Inferior parietal cortex (tissue), 1 donor: ENCODE results near the gene RNF220.

Source experiments
- DNase-seq: peaks from one replicate; pipeline ENCODE4 v3.0.0-alpha.2; 2016; ENCODE audit errors: extremely low spot score

RNF220 gene

DNA sequence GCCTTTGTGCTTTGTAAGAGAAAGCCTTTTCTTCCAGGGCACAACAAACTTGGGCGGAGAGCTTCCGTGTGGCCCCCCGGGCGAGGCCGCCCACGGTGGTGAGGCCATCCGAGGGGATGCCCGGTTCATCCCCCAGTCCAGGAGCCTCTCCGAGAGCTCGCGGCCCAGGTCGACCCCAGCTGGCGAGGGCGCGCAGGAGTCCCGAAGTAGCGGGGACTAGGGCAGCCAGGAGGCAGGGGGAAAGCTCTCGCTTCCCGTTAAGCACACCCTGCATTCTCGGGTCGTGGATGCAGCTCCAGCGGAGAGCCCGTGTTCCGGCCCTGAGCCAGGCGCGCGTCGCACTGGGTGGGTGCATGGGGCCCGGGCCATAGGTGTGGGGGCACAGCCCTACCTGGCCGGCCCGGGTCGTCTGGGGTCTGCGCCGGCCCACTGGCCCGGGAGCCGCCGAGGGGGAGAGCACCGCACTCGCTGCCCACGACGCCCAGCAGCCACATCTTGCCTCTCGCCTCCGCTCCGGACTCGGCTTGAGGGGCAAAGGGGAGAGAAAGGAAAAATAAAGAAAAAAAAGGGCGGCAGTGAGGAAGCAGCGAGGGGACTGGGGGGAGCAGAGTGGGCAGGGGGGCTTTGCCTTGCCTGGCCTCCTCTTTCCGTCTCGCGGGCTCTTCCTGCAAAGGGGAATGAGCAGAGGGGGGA lies 1.8 kb downstream of the RNF220 start:
- DNase-seq, result no peak

DNA sequence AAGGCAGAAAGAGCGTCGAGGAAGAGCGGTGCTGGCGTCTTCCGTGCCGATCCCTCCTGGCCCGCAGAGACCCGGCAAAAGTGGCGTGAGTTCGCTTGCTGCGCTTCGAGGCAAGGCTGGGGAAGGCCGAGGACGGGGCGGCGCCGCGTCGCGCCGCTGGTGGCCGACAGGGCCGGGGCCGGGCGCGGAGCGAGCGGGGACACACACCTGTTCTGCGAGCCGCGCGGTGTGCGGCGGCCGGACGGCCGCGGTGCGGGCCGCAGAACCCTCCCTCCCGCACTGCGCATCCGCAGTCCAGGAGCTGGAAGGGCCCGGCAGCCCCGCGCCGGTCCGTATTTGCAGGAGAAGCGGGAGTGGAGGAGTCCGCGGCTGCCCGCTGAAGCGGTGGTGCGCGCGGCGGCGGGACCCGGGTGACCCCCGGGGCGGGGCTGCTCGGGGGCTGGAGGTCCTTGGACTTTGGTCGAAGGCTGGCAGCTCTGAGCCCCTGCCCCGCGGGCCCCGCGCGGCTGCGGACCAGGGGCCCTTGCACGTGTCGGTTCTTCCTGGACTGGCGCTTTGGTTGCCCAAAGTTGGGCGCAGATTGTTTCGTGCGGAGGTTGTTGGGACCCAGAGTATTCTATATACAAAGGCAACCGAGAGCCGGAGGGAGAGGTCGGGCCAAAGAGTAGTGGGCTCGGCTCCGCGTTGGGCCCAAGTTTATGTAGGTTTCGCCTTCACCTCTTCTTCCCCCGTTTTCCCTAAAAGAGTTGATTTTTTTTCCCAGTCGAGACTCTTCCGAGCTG lies 2.6 kb downstream of the RNF220 start:
- DNase-seq, result no peak

DNA sequence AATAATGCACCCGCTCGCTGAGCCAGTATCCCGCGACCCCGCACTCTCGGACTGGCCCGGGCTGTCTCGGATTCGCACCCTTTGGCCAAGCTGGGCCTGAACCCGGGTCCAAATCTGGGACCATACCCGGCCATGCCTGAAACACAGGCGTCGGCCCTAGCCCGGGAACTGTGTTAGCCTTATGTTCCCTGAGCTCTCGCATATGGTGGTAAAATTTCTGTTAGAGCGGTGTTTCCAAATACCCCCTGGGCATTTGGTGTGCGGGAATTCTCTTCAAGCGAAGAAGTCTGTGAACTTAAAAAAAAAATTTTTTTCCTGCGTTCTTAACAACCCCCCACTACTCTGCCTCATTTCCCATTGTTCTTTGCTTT lies 3.1 kb downstream of the RNF220 start:
- no peak for DNase-seq

DNA sequence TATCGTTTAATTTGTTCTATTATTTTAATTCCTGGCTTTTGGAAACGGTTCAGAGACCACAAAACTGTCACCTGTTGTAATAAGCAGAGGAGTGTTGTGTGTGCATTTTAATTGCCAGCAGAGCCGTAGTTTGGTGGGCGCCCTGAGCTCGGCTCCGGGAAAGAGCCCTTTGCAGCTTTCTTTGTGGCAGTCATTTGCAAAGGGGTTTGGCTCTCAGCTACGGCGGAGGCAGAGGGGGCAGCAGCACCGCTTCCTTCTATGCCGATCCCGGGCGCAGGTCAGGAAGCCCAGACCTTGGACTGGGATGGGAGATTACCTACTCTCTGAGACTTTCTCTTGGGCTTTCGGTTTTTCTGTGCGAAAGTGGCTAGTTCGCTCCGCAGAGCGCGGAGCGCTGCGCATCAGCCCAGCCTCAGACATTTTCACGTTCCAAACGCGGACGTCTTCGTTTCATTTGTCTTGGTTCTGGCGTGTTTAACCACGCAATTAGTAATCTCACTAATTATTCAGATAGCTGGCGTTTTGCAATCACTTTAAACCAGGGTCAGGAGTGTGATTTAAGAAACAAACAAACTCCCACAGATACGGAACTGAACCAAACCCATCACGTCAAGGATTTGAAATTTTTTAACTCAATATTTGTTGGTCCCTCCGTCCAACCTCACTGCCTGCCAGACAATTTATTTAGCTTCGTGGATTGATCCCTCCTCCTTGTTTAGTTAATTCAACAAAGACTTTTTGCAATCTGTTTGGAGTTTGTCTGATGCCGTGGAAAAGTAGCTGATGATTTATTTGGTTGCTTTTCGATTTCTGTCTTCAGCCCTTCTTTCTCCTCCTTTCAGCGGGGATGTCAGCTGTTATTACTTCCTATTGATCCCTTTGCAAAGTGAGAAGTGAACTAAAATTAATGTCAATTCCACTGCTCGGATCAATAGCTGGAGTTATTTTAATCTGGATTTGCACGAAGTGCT lies 3.9 kb downstream of the RNF220 start:
- DNase-seq, result no peak

DNA sequence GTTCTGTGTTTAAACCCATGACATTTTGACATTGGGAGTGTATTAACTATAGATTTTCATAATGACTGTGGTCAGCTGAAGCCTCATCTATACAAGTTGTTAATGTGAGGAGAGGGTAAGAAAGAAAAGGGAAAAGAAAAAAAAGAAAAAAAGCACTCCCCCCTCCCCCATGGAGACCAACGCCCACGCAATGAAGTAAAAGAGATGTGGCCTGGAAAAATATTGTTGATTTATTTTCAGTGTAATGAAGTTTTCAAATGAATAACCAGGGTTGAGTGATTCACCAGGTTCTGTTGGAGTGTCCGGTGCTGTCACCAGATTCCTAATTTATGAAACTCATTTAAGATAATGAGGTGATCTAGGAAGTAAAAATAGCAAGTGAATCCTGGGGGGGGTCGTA lies 4.7 kb downstream of the RNF220 start:
- no peak for DNase-seq

DNA sequence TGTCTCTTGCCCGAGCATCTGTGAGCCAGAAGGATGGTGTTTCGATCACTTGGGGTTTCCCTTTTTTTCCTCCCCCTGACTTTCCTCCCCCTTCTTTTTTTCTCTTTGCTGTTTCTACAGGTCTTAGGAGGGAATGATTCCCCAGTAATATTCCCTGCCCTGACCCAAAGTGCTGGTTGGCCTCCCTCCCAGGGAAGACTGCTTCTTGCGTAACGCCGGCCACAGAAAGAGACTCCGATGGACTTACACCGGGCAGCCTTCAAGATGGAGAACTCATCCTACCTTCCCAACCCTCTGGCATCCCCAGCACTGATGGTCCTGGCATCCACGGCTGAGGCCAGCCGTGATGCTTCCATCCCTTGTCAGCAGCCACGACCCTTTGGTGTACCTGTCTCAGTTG lies 6.8 kb downstream of the RNF220 start:
- DNase-seq, result no peak

DNA sequence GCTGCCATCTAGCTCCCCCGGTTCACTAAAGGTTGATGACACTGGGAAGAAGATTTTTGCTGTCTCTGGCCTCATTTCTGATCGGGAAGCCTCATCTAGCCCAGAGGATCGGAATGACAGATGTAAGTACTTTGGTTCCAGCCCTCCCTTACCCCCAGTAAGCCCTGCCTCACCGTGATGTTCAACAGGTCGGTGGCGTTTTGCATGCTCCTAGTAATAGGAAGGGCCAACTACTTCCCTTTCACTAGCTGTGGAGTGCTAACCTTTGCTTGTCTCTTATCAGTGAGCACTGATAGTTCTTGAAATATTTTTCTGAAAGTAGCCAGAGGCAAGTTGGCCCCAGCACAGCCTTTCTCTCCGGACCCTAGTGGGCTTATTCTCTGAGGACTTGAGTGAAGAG lies 7.5 kb downstream of the RNF220 start:
- no peak for DNase-seq

DNA sequence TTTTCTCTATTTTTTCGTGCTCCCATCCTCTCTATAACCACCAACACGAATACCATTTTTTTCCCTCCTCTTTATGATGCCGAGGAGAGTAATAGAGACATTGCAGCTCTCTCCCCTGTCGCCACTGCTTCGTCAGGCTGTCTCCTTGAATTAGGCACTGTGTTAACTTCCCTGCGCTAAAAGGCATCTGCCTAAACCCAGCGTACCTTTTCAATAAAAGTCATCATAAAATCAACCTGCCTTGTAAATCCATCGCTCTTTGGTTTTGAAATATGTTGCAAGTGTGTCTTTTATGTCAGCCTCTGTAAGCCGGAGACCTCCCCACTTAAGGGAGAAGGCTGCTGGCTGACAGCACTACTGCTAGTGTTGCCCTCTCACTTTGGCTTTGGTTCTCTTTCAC lies 8.7 kb downstream of the RNF220 start:
- DNase-seq, result no peak

DNA sequence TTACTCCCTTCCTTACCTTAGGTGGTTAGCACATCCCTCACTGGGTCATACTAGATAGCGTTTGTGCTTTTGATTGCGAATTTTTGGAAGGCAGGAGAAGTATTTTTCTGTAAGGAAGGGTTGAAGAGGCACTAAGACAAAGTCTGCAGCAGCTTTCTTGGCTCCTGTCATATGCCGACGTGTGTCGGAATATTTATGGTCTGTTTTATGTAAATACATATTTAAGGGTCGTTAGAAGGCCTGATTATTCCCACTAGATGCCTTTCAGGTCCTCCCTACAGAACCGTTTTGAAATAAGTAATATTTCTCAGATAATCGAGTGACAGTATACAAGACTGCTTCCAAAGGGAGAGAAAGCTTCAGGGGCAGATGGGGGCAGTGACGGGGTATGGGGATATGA lies 10.0 kb downstream of the RNF220 start:
- DNase-seq, result no peak

DNA sequence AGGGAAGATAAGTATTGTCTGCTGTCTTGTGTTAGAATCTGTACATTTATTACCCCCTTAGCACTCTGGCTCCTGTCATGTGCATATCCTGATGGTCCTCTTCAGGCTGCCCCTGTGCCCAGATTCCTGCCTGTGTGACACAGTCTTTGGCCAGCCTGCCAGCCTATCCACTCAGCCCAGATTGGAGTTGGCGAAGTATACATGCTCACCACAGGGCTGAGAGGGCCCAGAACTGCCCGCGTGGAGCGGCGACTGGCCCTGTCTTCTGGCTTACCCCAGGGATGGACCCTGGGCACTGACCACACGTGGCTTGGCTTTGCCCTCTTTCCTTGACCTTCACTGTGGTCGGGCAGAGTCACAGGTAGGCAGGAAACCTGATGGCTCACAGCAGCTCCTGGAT lies 11.4 kb downstream of the RNF220 start:
- no peak for DNase-seq

DNA sequence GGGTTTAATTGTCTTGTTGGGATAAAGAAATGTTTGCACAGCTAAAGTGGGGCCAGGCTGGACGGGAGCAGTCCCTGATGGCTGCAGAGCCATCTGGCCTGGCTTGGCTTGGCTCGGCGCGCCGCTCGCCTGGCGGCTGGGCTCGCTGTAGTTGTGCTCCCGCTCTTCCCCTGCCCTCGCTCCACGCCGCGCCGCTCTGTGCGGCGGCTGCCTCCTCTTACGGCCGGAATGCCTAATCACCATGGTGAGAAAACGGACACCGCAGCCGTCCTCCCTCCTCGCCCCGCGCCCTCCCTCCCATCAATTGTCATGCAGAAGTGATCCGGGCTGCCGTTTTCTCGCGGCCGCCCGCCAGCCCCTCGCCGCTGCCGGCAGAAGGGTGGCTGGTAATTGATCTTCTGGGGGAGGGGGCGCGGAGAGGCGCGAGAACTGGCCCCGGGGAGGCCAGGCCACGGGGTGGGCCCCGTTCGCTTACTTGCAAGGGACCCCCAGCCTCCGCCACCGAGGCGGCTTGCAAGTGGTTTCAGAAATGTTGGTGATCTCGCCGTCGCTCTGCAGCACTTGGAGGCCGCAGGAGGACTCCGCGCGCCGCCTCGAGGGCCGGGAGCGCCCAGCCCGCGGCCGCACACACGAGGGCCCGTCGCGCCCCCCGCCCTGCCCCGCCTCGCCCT lies 12.4 kb downstream of the RNF220 start:
- DNase-seq, result no peak

DNA sequence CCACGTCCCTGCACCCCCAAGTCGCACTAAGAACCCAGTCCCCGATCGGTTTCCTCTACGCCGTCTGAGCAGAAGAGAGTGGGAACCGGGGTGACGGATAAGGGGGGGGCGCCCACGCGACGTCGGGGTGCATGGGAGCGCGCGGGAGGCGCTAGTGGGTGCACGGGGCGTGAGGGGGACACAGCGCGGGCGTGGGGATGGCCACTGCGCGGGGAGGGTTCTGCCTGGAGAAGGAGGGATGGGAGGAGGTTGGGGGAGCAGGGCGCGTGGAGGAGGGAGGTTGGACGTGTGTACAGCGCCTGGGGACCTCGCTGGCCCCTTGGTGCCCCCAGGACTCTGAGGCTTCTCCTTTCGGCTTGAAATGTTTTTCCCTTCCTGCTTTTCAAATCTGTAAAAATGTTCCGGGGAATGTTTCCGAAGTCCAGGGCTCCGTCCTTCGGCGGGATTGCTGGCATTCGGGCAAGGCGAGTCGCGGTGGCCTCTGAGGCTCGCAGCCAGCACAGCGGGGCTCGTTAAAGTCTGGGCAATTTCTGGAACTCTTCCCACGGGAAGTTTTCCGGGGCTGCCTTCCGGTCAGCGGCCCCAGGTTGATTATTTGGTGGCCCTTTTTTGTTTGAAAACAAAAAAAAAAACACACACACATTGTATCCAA lies 13.1 kb downstream of the RNF220 start:
- DNase-seq, result no peak

DNA sequence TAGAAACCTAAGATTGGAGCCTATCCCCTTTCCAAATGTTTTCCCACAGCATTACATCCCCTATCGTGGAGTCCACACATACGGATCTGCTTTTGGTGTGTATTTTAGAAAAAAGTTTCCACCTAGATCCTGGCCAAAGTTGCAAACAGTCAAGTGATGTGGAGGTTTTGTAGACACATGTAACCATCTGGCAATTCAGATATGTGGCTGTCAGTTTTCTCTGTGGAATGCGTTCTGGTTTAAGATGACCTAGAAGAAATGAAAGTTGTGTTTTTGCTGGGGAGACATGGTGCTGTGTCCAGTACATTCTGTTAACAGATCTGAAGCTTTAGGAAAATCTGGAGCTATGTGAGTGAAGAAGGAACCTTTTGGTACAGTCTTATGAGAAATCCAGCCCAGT lies 14.8 kb downstream of the RNF220 start:
- no peak for DNase-seq

DNA sequence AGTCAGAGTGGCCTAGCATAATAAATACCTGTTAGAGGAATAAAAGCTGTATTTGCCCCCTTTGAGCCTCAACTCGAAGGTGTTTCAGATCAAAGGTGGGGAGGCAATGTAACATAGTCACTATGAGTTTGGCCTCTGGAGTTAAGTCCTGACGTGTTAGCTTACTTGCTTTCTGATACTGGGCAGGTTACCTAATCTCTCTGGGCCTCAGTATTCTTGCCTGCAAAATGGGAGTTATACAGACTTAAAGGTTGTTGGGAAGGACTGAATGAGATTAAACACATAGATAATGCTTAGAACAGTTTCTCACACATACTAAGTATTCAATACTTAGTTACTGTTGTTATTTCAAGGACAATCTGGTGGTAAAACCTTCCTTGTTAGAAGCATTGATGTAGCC lies 15.5 kb downstream of the RNF220 start:
- no peak for DNase-seq

DNA sequence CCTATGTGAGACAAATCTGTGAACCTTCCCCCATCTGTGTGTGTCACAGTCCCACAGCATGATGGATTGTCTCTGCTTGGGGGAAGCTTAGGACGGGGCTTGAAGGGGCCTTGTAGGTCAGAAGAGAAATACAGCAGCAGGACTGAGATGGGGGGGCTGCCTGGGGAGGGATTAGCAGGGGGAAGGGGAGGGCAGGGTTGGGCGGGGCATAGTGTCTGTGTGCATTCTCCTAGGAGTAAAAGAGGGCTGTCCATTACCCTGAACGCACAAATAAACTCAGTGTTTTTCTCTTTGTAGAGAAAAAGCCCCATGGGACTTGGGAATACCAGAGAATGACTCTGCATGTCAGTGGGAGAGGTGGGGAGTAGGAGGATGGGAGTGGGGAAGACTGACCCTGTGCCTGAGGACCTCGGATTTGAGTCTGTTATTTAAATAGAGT lies 16.4 kb downstream of the RNF220 start:
- no peak for DNase-seq

DNA sequence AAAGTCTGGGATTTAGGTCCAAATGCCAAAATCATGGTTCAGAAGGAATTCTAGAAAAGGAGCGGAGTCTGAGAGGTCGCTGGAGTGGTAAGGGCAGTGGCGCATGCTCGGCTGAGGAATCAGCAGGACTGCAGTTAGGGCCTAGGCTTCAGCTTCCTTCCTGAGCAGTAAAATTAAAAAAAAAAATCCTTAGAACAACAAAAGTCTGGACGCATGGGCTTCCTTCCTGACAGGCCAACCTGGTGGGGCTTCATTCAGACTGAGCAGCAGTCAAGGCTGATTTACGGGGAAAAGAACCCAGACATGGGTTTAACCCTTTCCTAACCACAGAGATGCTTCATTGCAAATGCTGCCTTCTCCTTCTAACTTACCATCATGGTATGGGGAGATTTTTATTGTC lies 17.1 kb downstream of the RNF220 start:
- DNase-seq, result no peak

DNA sequence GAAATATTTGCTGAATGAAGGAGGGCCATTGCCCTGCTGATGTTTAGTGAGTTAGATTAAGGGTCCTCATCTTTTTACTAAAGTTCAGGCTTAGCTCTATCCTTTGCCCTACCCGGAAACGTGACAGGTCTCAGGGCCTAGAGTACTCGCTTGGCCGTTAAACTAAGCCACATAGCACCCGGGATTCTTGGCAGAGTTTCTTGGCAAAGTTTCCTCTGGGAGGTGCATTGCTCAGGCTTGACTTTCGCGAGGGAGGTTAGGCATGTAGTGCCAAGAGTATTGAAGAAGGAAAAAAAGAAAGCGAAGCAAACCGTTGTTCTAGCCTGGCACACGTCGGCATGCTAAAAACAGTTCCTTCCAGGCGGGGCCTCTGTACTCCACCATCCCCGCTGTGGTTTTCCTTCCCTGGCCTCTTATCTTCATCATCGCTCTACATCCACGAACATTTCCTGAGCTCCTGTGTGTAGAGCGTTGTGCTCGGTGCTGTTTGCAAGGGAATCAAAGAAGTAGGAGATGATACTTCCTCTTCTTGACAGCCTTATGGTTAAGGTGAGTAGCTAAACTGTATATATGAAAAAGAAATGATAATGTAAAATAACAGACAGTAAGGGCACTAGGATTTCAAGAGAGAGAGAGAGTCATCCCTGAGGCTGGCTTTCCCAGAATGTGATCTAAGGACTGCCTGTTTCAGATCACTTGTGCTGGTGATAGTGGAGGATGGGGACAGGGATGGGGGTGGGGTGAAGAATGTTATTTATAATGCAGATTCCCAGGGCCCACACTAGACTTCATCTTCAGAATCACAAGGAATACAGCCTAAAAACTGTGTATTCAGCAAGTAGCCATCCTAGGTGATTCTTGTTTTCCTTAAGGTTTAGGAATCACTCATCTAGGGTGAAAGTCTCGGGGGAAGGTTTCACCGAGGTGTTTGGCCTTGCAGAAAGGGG lies 18.8 kb downstream of the RNF220 start:
- no peak for DNase-seq

DNA sequence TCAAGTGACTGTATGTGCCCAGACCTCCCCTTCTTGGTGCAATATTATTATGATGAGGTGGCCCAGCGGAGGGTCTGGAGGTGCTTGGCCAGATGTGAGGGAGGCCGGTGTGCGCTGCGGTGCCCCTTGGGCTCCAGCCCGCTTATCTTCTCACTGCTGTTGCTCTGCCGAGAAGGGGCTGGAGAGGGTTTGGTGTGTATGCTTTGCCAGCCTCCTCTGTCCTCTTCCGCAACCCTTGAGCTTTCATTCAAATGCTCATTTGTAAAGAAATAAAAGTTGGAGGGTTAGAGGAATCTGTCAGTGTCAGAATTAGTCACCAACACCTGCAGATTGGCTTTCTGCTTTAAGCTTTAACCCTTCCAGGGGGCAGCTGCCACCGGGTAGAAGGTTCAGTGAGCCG lies 19.7 kb downstream of the RNF220 start:
- no peak for DNase-seq

DNA sequence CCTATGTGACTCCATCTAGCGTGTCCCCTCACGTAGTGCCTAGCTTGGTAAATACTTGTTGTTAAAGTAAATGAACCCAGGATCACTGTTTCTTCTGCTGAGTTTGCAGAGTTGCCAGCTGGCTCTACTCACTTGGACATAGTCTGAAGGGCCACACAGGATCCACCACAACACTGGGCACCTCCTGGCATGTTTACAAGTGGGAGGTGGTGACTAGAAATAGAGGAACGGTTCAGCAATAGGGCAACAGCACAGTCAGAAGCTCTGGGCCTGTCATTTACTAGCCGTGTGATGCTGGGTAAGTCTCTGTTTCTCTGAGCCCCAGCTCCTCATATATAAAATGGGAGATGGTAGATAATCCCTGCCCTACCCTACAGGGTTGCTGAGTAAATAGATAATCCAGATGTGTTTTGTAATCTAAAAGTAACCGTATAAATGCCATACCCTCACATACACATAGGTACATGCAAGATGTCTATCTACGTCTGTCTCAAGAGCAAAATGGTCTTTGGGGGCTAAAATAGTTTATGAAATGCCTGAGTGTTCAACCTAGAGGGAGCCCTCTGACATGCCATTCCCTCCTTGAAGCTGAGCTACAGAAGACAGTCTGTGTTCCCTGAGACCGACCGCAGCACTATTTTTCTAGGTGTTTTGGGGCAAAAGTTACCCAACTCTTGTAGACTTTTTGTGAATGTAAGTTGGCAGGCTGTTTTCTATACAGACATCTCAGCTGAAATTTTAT lies 20.5 kb downstream of the RNF220 start:
- no peak for DNase-seq
